COLO668 (cell line): ENCODE data around the gene ATP11A.
"Not testable (repeated sequence)": the region's sequence is repeated elsewhere in the genome, so short reads cannot be mapped to it uniquely, and the experiment has no call there.

ENCODE experiments used
- DNase-seq: peaks from one replicate; lab custom pipeline; 2025; ENCODE audit not compliant: unreplicated experiment; lab: John Stamatoyannopoulos, UW

The ATP11A gene

GRCh38 chr13:112873851-112874750 lies 184.3 kb downstream of the ATP11A start:
- peak; percentile 93 for DNase-seq

DNA sequence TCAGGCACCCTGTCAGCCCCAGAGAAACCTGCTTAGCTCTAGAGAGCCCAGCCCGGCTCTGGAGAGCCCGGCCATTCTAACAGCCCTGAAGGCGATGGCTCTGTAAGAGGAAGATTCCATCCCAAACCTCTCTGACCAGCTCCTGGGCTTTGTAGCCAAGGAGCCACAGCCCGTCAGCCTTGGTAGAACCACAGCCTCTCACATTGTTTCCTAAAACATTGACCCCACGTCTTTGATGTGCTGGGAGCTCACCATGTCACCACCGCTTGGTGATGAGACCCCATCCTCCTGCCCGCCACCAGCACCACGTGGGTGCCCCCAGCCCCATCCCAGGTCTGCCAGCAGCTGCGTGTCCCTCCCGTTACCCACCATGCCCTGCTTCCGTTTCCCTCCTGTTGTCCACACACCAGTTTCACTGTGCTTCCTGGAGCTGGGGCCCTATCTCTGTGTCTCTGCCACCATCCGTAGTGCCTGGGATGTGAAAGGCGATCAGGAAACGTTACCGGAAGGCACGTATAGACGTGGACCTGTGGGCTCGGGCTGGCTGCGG lies 185.0 kb downstream of the ATP11A start:
- DNase-seq = no peak

- no peak for DNase-seq
These were observed 185.8 kb downstream of the ATP11A start for GRCh38 chr13:112875627-112876026.

DNA sequence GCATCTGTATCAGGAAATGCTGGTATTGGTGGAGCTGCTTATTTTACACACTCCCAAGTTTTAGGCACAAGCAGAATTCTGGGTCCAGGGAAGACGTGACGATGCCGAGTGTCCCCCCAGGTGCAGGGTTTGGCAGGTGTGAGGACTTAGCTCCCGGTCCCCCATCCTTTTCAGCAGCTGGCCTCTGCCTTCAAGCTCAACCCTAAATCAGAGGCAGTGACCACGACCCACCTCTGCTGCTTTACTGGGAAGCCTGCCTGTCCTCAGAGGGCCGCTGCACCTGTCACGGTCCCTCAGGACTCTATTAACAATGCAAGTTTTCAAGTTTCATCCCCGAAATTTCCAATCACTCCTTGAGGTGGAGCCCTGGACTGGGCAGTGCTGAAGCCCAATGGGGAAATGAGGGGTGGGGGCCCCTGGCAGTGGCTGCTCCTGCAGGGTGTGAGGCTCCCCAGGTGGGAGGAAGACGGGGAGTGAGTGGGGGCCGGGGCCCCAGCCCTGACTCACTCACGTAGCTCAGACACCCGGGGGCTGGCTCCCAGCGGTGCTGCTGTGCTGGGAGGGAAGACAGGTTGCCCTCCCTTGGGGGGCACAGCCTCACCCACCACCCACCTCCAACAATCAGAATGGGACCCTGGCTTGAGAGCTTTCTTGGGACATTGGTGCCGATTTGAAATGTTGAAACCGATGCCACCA lies 186.6 kb downstream of the ATP11A start:
- DNase-seq = no peak

DNA sequence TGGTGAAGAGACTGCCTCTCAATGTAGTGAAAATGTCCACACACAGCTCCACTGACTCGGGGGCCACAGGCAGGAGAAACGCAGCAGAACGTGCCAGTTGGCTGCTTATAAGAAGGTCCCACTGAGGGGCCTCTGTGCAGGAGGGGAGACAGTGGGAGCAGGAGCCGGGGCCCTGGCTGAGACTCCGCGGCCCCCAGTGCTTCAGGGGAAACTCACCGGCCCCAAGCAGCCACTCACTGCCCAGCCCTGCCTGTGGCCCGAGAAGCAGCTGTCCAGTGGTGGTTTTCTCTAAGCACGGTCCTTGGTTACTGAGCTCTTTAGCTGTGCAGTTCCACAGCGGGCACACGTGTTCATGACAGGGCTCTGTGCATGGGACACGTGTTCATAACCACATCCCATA lies 187.2 kb downstream of the ATP11A start:
- DNase-seq = no peak

- DNase-seq = no peak
These were observed 187.7 kb downstream of the ATP11A start for GRCh38 chr13:112877539-112877938.

- no peak for DNase-seq
These were observed 188.4 kb downstream of the ATP11A start for GRCh38 chr13:112877976-112878955.

DNA sequence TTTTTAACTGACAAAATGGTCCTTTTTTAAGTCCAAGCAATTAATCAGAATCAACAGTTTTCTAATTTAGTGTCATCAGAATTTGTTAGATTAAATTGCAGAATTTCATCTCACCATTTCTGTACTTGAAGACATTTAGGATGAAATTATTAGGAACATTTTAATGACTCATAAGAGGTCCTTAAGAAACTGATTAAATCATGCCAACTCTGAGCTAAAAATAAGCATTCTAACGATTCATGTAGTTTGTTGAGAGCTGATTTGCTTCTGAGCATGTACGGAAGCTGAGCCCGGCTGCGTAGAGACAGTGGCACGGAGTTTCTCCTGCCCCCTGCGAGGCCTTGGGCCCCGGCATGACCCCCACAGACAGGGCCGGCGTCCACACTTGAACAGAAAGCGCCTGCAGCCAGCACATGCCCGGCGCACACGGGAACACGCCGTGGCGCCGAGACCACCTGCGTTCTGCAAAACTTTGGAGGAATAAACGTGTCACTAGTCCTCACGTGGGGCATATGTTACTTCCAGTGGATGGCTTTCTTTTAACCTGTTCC lies 189.5 kb downstream of the ATP11A start:
- DNase-seq = no peak

DNA sequence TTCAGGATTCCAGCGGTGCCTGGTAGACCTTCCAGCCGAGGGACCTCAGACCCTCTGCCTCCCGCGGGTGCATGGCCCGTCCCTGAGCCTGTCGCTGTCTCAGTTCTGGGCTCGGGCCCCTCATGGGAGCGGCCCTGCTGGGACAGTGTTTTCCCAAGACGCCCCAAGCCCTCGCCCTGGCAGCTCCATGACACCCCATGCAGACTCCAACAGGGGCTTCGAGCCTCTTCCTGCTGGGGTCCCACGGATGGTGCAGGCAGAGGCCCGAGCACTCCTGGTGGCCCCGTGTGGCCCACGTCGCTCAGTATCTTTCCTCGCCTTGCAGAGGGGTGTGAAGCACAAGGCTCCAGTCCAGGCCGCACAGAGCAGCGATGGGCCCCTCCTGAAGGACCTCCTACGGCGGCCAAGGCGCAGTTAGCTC lies 190.4 kb downstream of the ATP11A start:
- DNase-seq = no peak

DNA sequence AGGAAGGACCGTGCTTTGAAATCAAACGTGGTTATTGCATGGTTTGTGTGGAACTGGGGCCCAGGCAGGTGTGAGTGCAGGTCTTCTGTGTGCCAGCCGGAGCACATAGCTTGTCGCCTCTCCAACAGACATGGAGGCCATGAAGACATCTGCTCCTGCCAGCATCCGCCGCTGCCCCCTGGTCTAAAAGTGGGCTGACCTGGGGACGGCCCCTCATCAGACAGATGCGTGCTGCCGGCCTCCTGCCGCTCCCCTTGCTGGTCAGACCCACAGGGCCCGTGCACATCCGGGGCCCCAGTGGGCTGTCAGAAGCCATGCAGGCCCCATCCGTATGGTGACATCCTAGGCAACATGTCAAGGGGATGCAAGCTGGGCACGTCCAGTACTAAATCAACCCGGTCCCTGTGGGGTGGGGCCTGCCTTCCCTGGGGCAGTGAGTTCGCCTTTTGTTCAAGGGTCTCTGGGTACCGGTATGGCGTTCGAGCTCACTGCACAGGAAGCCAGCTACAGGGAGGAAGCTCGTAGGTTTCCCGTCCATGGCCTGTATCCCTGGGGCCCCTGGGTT lies 191.2 kb downstream of the ATP11A start:
- no peak for DNase-seq

GRCh38 chr13:112881656-112882554 lies 192.1 kb downstream of the ATP11A start:
- DNase-seq = no peak

DNA sequence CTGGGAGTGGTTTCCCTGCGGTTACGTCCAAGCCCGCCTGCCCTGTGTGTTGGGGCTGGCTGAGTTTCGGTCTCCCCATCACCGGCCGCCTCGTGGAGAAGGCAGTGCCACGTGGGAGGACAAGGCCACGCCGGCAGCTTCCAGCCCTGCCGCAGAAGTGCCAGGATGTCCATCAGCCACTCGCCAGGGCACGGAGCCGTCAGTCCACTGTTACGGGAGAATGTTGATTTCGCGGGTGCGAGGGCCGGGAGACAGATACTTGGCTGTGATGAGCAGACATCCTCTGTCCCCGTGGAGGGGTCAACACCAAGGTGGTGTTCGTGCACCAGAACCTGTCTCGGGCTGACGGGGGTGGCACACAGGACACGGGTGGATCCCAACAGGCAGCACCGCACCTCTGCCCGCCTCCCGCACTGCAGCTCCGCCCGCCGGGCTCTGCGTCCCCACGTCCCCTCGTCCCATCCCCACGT lies 192.8 kb downstream of the ATP11A start:
- no peak for DNase-seq

GRCh38 chr13:112883241-112883945 lies 193.6 kb downstream of the ATP11A start:
- DNase-seq = no peak

GRCh38 chr13:112884700-112885099 lies 194.9 kb downstream of the ATP11A start:
- DNase-seq = not testable (repeated sequence)

DNA sequence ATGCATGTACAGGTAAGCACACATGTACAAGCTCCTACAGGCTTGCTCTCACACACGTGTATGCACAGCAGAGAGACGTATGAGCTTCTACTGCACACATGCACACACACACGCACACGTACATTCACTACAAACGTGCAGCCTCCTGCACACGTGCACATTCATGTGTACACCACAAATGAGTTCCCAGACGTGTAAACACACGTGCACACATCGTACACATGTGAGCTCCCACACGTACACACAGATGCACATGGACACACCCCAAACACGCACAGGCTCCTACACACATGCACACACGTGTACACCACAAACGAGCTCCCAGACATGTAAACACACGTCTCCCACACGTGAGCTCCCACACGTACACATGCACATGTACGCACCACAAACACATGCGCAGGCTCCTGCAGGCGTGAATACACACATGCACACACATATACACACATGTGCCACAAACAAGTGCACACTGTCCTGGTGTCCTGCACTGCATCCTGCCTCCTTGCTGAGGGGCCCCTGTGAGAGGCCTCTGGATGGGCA lies 195.5 kb downstream of the ATP11A start:
- DNase-seq = no peak

DNA sequence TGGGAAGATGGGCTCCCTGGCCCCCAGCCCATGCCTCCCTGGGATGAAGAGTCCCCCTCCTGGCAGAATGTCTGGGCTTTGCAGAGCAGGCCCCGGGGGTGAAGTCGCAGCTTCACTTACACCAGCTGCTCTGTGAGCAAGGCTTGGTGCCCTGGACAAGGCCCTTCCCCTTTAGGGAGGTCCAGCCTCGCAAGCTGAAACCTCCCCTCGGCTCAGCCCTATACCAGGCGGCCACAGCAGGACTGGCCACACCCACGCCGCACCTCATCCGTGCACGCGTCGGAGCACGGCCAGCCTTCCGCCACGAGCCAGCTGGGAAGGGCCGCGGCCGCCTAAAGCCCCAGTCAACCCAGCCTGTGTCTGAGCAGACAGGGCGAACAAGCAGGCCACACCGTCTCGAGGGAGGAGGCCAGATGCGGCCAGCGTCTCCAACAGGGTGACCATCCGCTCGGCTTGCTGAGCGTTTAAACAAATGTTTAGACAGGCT lies 196.0 kb downstream of the ATP11A start:
- DNase-seq = peak; percentile 98

GRCh38 chr13:112887151-112887550 lies 197.3 kb downstream of the ATP11A start:
- peak; percentile 92 for DNase-seq

- DNase-seq = no peak
These were observed 197.7 kb downstream of the ATP11A start for GRCh38 chr13:112887557-112887991.
